Measurements from ENCODE around the gene BTG3. TPM values are rescaled to one million over a fixed set of nuclear protein-coding genes. Genes with fewer than 3 reads are reported as not detected.

Gene BTG3
- total and polyA plus RNA-seq, 11 donors, result 2.6 to 16.1 (median 6.4) TPM

DNA sequence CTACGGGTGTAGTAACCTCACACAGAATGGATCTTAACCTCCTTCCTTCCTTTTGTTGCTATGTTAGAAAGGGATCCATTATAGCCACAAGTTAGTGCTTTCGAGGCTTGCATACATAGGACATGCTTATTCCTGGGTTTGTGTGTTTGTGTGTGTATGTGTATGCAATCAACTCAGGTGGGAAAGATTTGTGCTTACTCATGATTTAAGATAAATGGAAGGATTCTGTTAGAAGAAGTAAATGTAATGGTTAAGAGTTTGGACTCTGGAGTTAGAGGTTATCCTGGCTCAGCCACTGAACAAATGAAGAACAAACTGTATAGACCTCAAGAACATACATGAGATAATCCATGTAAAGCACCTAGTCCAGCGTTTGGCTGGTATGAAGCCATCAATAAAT lies 28.8 kb downstream of the BTG3 start:
- TF ChIP-seq POLR2A (IDR thresholded peaks at IDR 0.05), result no peak
- TF ChIP-seq CTCF (IDR thresholded peaks at IDR 0.05), result no peak
- Histone ChIP-seq H3K9me3 (no peaks in the 10 kb centered on the region), H3K27ac (no peak overlapping the region), H3K4me3 (no peak overlapping the region), H3K36me3 (no peaks in the 10 kb centered on the region), H3K4me1 (no peaks in the 10 kb centered on the region), H3K27me3 (no peaks in the 10 kb centered on the region)
- intact Hi-C loops (cut with DNase I), result loop anchor here in 6 of 10 donors (1.0 to 5.0 kb wide), 4 partner anchors 195 to 199 kb away; no protein-coding TSS in a partner anchor
- 74 to 80% (median 78%) methylated on average over 3 of the region's 3 CpGs for WGBS, 4 donors
- ATAC-seq (no peak), DNase-seq (no peak)

GRCh38 chr21:17580319-17580718 lies 32.4 kb downstream of the BTG3 start:
- intact Hi-C loops (cut with DNase I), result loop anchor here in 2 of 10 donors (5.0 kb wide), 1 partner anchor 193 kb away; no protein-coding TSS in a partner anchor
- Histone ChIP-seq H3K27ac (no peak overlapping the region), H3K27me3 (no peaks in the 10 kb centered on the region), H3K4me1 (peaks cover 0 to 7% (median 0%) of the 10 kb centered on the region in 12 donors), H3K9me3 (no peaks in the 10 kb centered on the region), H3K4me3 (no peak overlapping the region), H3K36me3 (no peaks in the 10 kb centered on the region)
- ATAC-seq, result no peak
- 92 to 95% (median 94%) methylated on average over 8 of the region's 8 CpGs for WGBS, 4 donors
- DNase-seq, result no peak
- TF ChIP-seq POLR2A (IDR thresholded peaks at IDR 0.05) (no peak), CTCF (IDR thresholded peaks at IDR 0.05) (no peak)

GRCh38 chr21:17578876-17579275 lies 33.8 kb downstream of the BTG3 start:
- ATAC-seq (no peak), DNase-seq (no peak)

GRCh38 chr21:17578162-17578561 lies 34.5 kb downstream of the BTG3 start:
- TF ChIP-seq POLR2A (IDR thresholded peaks at IDR 0.05), result no peak
- TF ChIP-seq CTCF (IDR thresholded peaks at IDR 0.05), result no peak
- Histone ChIP-seq H3K27me3 (no peaks in the 10 kb centered on the region), H3K9me3 (no peaks in the 10 kb centered on the region), H3K36me3 (no peaks in the 10 kb centered on the region), H3K4me3 (no peak overlapping the region), H3K4me1 (peaks cover 0 to 7% (median 0%) of the 10 kb centered on the region in 12 donors), H3K27ac (no peak overlapping the region)
- DNase-seq, result no peak
- ATAC-seq, result no peak
- 85 to 100% (median 96%) methylated on average over 2 of the region's 2 CpGs for WGBS, 4 donors
- intact Hi-C loops (cut with DNase I), result no loop called here

More at GRCh38 chr21:17578876-17579275, 33.8 kb downstream of the BTG3 start:
- Histone ChIP-seq H3K4me1 (peaks cover 0 to 7% (median 0%) of the 10 kb centered on the region in 12 donors), H3K4me3 (no peak overlapping the region), H3K27me3 (no peaks in the 10 kb centered on the region), H3K27ac (no peak overlapping the region), H3K36me3 (no peaks in the 10 kb centered on the region), H3K9me3 (no peaks in the 10 kb centered on the region)
- TF ChIP-seq CTCF (IDR thresholded peaks at IDR 0.05) (no peak), POLR2A (IDR thresholded peaks at IDR 0.05) (no peak)
- intact Hi-C loops (cut with DNase I), result no loop called here
- WGBS, 4 donors, result 69 to 78% (median 73%) methylated on average over 2 of the region's 2 CpGs

Data from heart left ventricle (tissue), 16 donors.